Mucosa of rectum (tissue), 2 donors: Measurements from ENCODE around the gene DEDD2.

Experiments used
- H3K27ac ChIP-seq, 2 donors: one replicate each; pipeline ENCODE4 v1.7.0; 2013; ENCODE audit warnings: inconsistent platforms in 2 of 2, low read depth in 2 of 2, low read length in 2 of 2
- H3K27me3 ChIP-seq, 2 donors: one replicate each; pipeline ENCODE4 v1.7.0; 2013; ENCODE audit warnings: low read length in 2 of 2; ENCODE audit not compliant: control insufficient read depth in 2 of 2, insufficient read depth in 2 of 2
- H3K36me3 ChIP-seq, 2 donors: one replicate each; pipeline ENCODE4 v1.7.0; 2013; ENCODE audit warnings: low read length in 2 of 2; ENCODE audit not compliant: control insufficient read depth in 2 of 2, insufficient read depth in 2 of 2
- H3K4me1 ChIP-seq, 2 donors: one replicate each; pipeline ENCODE4 v1.7.0; 2013; ENCODE audit warnings: low read length in 2 of 2, mild to moderate bottlenecking in 1 of 2; ENCODE audit not compliant: control insufficient read depth in 2 of 2, insufficient read depth in 2 of 2
- H3K4me3 ChIP-seq, 2 donors: one replicate each; pipeline ENCODE4 v1.7.0; 2013; ENCODE audit warnings: low read length in 2 of 2
- H3K9ac ChIP-seq, 2 donors: one replicate each; pipeline ENCODE4 v1.7.0; 2013; ENCODE audit warnings: low read length in 2 of 2, low read depth in 1 of 2, mild to moderate bottlenecking in 1 of 2
- H3K9me3 ChIP-seq, 2 donors: one replicate each; pipeline ENCODE4 v1.7.0; 2013; ENCODE audit warnings: low read length in 2 of 2; ENCODE audit not compliant: control insufficient read depth in 2 of 2
- donor health status: healthy.
- donor health status: Normal muscosa, but diverticular disease.

The DEDD2 gene

DNA sequence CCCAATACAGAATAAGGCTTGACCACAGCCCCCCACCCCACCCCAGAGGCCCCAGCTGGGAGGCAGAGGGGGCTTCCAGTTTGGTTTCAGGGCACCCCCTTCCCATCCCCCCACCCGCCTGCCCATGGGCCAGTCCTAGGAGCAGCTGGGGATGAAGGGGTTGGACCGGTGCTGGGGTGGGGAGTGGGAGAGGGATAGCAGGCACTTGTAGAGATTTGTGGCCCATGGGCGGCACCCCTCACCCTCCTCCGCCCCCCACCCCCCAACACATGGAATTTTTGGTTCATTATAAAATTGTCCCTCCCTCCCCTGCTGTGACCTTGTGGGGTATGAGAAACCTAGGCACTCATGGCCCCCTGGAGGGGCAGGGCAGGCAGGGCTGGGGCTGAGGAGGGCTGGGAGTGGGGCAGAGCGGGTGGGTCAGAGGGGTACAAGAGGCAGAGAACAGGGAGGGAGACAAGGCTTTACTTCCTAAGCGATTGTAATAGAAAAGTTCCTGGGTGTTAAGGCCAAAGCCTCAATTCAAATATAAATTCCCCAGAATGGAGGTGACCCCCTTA is 30.2 kb upstream of the DEDD2 start:
- peaks cover 3 to 7% of the 10 kb centered on the region in 2 donors for H3K36me3 ChIP-seq
- no peaks in the 10 kb centered on the region for H3K9me3 ChIP-seq
- H3K9ac ChIP-seq: no peak overlapping the region
- H3K4me3 ChIP-seq: no peak overlapping the region
- H3K27me3 ChIP-seq: no peaks in the 10 kb centered on the region
- peaks cover 15 to 21% of the 10 kb centered on the region in 2 donors for H3K4me1 ChIP-seq
- no peak overlapping the region for H3K27ac ChIP-seq

DNA sequence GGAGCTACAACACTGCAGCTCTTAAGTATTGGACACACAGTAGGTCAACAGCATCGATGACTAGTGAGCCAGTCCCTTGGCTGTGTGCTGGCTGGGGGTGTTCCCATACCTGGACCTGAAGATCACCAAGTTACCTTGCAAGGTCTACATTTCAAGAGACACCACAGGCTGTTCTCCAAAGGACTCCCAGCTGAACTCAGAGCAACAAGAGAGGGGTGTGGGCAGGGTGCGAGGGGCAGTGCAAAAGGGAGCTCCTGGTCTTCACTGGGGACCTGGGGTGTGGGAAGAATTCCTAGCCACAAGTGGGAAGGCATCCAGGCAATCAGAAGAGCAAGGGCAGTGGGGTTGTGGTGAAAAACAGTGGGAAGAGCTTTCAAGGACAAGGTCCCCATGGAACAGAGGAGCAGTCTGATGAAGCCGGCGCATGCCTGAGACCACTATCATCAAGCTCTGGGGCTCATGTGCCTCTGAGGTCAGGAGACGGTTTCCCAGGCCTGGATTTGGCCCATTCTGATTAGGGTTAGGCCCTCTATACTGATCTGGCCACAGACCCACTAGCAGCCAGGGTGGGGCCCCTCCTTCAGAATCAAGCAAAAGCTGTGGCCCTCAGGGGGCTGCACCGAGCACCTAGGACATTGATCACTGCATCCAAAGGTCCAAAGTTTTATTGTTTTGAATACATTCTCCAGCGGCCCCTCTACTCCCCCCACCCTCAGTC is 29.6 kb upstream of the DEDD2 start:
- no peak overlapping the region for H3K27ac ChIP-seq
- H3K4me3 ChIP-seq: no peak overlapping the region
- H3K9me3 ChIP-seq: no peaks in the 10 kb centered on the region
- H3K9ac ChIP-seq: no peak overlapping the region
- peaks cover 11 to 16% of the 10 kb centered on the region in 2 donors for H3K4me1 ChIP-seq
- peaks cover 3 to 7% of the 10 kb centered on the region in 2 donors for H3K36me3 ChIP-seq
- H3K27me3 ChIP-seq: no peaks in the 10 kb centered on the region

DNA sequence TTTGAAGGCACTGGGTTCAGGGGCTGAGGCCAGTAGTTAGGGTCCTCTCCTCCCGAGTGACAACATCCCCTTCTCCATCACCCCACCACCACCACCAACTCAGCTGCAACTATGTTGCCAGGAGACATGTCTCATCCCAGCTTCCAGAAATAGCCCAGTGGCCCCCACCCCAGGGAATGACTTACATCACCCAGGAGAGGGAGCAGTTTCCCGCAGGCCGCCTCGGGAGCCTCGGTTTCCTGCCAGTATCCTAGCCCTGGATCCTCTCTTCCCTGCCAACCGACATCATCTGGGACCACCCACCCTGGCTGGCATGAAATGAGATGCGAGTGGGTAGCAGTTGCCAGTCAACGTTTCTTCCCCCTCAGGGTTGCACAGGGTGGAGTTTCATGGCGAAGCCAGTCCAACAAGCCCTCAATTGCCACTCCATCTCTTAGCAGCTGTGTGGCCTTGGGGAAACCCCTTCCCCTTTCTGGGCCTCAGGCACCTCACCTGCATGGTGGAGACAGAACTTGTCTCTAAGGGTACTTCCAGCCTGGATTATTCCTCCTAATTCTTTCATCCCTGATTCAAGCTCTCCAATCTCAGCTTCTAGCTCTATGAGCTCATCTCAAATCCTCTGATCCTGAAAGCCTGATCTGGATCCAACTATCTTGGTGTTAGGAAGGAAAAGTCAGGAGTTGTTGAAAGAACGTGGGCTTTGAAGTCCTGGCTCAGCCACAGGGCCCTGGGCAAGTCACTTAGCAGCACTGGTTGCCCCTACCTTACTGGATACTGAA is 28.9 kb upstream of the DEDD2 start:
- Histone ChIP-seq H3K4me1 (peaks cover 11 to 15% of the 10 kb centered on the region in 2 donors), H3K9ac (no peak overlapping the region), H3K4me3 (no peak overlapping the region), H3K36me3 (peaks cover 3 to 7% of the 10 kb centered on the region in 2 donors), H3K27me3 (no peaks in the 10 kb centered on the region), H3K9me3 (no peaks in the 10 kb centered on the region), H3K27ac (no peak overlapping the region)

DNA sequence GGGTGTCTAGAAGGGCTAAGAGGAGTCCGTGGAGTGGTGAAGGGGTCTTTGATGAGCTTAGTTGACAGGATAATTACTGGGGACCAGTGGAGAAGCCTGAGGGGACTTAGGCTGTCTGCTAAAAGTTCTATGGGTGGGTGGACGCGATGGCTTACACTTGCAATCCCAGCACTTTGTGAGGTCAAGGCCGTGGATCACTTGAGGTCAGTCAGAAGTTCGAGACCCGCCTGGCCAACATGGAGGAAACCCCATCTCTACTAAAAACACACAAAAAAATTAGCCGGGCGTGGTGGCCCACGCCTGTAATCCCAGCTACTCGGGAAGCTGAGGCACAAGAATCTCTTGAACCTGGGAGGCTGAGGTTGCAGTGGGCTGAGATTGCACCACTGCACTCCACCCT is 27.8 kb upstream of the DEDD2 start:
- Histone ChIP-seq H3K9me3 (no peaks in the 10 kb centered on the region), H3K36me3 (peaks cover 3 to 7% of the 10 kb centered on the region in 2 donors), H3K4me1 (peaks cover 14 to 23% of the 10 kb centered on the region in 2 donors), H3K4me3 (peak overlapping the region; percentile 72 to 98), H3K27me3 (no peaks in the 10 kb centered on the region), H3K27ac (no peak overlapping the region), H3K9ac (peak overlapping the region in 1 of 2 donors; percentile 76)

DNA sequence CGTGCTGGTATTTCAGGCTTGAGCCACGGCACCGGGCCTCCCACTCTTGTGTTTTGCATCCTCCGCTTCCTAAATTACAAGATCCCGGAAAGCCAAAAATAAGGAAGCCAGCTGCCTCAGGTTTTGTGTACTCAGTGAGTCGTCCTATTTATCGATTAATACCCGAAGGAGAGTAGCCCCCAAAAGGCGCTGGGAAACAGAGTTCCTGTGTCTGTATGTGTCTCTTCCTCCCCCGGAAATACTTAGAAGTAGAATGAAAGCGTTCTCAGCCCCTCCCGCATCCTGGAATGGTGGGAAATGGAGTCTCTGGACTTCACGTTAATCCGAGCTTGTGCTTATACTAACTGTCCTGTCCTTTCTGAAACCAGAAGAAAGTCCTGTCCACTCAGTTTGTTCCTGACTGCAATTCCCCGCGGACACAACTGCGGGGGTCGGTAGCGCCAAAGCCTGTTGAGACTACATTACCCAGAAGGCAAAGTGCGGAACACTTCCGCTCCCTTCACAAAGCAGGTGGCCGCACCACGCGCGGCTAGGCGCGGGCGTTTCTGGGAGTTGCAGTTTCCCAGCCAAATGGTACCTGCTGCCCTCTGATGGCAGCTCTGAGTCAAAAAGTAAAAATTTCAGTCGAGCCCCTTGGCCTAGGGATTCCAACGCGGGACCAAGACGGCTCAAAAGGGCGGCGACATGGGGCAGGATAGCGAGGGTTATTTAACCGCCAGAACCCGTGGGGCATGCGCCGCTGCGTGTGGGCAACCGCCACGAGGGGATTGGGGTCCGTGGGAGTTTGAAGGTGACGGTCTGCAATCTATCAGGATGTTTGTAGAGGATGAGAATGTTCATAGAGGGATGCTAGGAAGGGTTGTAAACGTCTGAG is 27.1 kb upstream of the DEDD2 start:
- H3K27ac ChIP-seq: peak overlapping the region; percentile 85 to 96
- H3K4me1 ChIP-seq: peaks cover 14 to 26% of the 10 kb centered on the region in 2 donors

DNA sequence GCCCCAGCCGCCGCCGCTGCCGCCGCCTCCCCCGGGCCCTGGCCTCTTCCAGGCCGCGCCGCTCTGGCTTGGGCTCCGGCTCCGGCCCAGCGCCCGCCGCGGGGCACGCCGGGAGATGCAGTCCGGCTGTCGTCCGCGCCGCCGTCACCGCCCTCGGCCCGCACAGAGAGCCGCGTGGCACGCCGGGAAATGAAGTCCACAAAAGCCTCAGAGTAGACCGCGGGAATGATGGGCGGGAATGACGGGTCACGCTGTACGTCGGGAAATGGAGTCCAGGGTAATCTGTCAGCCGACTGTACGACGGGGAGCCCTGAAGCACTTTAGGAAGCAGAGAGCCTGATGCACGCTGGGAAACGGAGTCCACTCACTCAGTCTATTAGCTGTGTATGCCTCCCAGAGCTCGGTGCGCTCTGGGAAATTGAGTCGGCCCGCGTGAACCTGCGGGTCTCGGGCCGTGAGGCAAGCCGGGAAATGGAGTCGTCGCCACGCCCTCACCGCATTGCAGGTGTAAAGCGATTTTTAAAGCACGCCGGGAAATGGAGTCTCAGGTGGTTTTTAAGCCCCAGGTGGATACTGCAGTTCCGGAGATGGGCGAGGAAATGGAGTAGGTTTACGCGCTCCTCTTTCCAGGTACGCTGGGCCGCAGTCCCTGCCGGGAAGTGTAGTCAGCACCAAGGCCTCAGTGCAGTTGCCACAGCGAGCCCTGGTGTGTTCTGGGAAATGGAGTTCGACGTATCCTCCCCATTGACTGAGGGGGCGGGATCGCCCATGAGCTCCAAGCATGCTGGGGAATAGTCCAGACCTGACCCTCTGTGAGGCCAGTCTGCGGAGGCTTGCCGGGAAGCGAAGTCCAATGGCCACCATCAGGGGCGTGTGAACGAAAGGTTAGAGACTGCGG is 25.3 kb upstream of the DEDD2 start, which contains the start of gene GSK3A:
Gene GSK3A (minus strand): TSS at position 91 of the 898 bp plus-strand sequence. CDS start 137 bp downstream, outside the sequence.
- Histone ChIP-seq H3K36me3 (peaks cover 6 to 11% of the 10 kb centered on the region in 2 donors), H3K4me1 (peaks cover 14 to 26% of the 10 kb centered on the region in 2 donors)

More for the DNA sequence above, 27.1 kb upstream of the DEDD2 start:
- Histone ChIP-seq H3K4me3 (peak overlapping the region; percentile 72 to 98), H3K36me3 (peaks cover 2 to 7% of the 10 kb centered on the region in 2 donors), H3K9ac (peak overlapping the region; percentile 66 to 76), H3K9me3 (no peaks in the 10 kb centered on the region), H3K27me3 (no peaks in the 10 kb centered on the region)

DNA sequence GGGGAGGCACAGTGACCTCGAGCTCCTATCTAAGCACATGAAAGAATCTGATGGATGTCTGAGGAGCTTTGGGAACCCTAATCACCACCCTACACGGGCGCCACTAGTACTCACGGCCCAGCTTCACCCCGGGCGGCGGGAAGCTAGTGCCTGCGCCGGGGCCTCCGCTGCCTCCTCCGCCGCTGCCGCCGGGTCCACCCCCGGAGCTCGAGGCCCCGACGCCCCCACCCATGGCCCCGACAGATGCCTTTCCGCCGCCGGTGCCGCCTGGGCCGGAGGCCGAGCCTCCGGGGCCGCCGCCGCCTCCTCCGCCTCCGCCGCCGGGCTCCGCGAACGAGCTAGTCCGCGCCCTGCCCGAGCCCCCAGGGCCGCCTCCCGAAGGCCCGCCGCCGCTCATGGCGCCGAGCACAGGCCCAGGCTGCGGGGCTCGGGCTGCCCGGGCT is 24.6 kb upstream of the DEDD2 start:
- Histone ChIP-seq H3K27me3 (no peaks in the 10 kb centered on the region), H3K4me3 (peak overlapping the region; percentile 72 to 96), H3K9me3 (no peaks in the 10 kb centered on the region), H3K36me3 (peaks cover 6 to 11% of the 10 kb centered on the region in 2 donors), H3K4me1 (peaks cover 14 to 26% of the 10 kb centered on the region in 2 donors), H3K27ac (peak overlapping the region; percentile 85 to 96), H3K9ac (peak overlapping the region; percentile 76 to 92)

More for the DNA sequence above, 25.3 kb upstream of the DEDD2 start, which contains the start of gene GSK3A:
- H3K27ac ChIP-seq: peak within 1 kb of the TSS; percentile 85 to 96
- peak within 1 kb of the TSS; percentile 72 to 98 for H3K4me3 ChIP-seq
- H3K27me3 ChIP-seq: no peaks in the 10 kb centered on the region
- no peaks in the 10 kb centered on the region for H3K9me3 ChIP-seq
- peak within 1 kb of the TSS; percentile 76 to 92 for H3K9ac ChIP-seq

DNA sequence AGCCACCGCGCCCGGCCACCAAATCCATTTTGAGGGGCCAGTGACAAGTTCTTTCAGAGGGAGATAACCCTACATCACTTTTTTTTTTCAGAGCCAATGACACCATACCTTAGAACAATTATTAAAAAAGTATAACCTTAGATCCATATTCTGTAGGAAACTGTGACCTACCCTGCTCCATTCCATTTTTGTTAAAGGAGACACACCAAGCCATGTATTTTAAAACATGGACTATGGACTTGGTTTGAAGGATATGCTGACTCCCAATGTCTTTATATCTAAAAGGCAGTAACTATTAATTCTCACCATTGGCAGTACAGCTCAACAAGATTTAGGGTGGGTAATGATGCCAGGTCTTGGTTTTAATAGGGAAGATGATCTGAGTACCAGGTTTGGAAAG is 23.8 kb upstream of the DEDD2 start:
- H3K27ac ChIP-seq: no peak overlapping the region
- peaks cover 14 to 24% of the 10 kb centered on the region in 2 donors for H3K4me1 ChIP-seq
- H3K36me3 ChIP-seq: peaks cover 12 to 16% of the 10 kb centered on the region in 2 donors
- peak overlapping the region; percentile 76 to 92 for H3K9ac ChIP-seq
- no peaks in the 10 kb centered on the region for H3K9me3 ChIP-seq
- peak overlapping the region; percentile 72 to 96 for H3K4me3 ChIP-seq
- H3K27me3 ChIP-seq: no peaks in the 10 kb centered on the region
